ENCODE data around the gene MRTFB.

The MRTFB gene

DNA sequence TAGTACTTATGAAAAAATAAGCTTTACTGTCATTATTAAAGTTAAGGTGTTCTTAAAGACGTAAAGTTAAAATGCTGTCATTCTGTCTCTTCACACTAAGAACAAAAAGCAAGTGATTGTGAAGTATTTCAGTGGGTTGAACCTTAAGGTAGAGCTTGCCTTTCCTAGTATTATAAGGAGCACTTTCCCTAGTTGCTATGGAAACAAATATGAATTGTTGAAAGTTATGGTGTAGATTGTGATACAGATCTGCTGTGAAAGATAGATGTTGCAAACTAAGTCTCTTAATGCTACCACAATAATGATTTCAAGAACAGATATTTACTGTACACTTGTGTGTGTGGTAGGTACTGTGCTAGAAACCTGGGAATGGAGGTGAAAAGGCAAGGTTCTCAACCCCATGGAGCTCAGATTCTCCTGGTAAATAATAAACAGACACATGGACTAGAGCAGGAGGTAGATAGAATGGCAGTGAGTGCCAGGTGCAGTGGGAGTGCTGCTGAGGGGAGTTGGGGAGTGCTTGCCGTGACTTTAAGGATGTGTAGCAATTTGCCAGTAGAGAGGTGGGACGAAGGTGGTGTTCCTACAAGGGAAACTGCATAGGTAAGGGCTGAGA is 34.7 kb downstream of the MRTFB start:
- Histone ChIP-seq H3K36me3 (ENCODE audit: control insufficient read depth, insufficient read depth, low read length) (no peaks in the 10 kb centered on the region), H3K9me3 (ENCODE audit: control insufficient read depth, insufficient read depth, low read length) (no peaks in the 10 kb centered on the region), H3K27me3 (ENCODE audit: control insufficient read depth, insufficient read depth, low read length) (no peaks in the 10 kb centered on the region), H3K4me3 (ENCODE audit: low read length) (no peak overlapping the region), H3K27ac (ENCODE audit: low read length) (no peak overlapping the region), H3K4me1 (ENCODE audit: control insufficient read depth, insufficient read depth, low read length) (peaks cover 4% of the 10 kb centered on the region; the same call in 1 of the 2 replicates)
- no peak for DNase-seq (ENCODE audit: low read depth, low spot score)
- no CpG with 5 or more reads among the region's 3 CpGs for WGBS (ENCODE audit: insufficient coverage, insufficient read length)

DNA sequence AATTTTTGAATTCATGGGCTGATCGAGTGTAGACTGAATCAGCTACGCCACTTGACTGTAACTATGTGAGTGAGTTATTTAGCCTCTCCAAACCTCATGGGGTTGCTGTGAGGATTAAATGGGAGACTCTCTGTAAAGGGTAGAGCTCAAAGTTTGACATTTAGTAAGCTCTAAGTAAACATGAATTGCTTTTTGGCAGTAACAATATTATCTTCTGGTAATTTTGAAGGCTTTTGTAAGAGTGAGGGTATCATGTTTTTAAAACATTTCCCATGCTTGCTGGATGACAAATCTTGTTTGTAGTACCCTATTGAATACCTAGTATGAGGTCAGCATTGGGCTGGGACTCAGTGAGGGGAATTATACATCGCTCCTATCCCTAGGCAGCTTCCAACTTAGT is 35.3 kb downstream of the MRTFB start:
- no peak overlapping the region for H3K4me3 ChIP-seq (ENCODE audit: low read length)
- DNase-seq (ENCODE audit: low read depth, low spot score) = no peak
- no CpG with 5 or more reads among the region's 3 CpGs for WGBS (ENCODE audit: insufficient coverage, insufficient read length)

DNA sequence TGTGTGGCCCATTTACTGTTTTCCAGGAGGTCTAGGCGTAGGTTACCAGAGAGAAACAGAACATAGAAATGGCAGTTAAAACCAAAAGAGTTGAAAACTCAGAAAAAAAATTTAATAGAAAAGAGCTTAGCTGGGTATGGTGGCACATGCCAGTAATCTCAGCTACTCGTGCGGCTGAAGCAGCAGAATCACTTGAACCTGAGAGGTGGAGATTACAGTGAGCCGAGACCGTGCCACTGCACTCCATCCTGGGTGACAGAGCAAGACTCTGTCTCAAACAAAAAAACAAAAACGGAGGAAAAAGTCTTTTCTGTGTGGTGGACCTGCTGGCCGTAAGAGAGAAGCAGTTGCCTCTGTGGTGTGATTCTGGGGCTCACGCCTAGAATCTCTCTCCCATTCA is 35.8 kb downstream of the MRTFB start:
- WGBS (ENCODE audit: insufficient coverage, insufficient read length) = no CpG with 5 or more reads among the region's 8 CpGs
- no peak overlapping the region for H3K4me3 ChIP-seq (ENCODE audit: low read length)
- DNase-seq (ENCODE audit: low read depth, low spot score) = no peak

More for the DNA sequence above, 35.3 kb downstream of the MRTFB start:
- Histone ChIP-seq H3K36me3 (ENCODE audit: control insufficient read depth, insufficient read depth, low read length) (no peaks in the 10 kb centered on the region), H3K27me3 (ENCODE audit: control insufficient read depth, insufficient read depth, low read length) (no peaks in the 10 kb centered on the region), H3K9me3 (ENCODE audit: control insufficient read depth, insufficient read depth, low read length) (no peaks in the 10 kb centered on the region), H3K4me1 (ENCODE audit: control insufficient read depth, insufficient read depth, low read length) (peaks cover 4% of the 10 kb centered on the region; the same call in 1 of the 2 replicates), H3K27ac (ENCODE audit: low read length) (no peak overlapping the region)

DNA sequence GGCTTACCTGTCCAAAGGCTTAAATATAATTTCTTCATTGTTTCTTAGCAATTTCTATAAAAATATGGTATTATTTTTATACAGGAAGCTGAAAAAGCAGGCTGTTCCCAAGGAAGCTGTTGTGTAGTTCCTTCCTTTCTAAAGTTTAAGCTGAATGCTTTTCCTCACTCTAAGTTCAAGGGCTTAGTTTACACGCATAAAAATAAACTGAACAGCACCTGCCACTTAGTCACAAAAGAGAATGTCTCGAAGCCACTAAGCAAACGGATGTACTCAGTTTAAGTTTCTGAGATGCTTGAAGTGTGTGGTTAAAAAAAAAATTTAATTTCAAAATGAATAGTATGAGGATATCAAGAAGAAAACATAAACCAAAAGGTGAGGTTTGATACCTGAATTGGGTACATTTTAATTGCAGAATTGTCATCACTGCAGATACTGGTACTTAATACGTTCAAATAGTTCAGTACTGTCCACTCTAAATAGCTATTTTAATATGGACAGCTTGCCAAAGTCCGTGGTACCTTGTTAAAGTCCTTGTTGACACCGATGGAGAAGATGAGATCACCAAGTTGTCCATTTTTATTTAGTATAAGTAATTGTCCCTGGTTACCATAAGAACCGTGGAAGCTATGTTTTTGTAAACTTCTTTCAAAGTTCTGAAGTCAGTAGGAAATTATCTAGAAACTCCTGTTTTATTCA is 38.1 kb downstream of the MRTFB start:
- WGBS (ENCODE audit: insufficient coverage, insufficient read length) = no CpG with 5 or more reads among the region's 7 CpGs
- Histone ChIP-seq H3K36me3 (ENCODE audit: control insufficient read depth, insufficient read depth, low read length) (no peaks in the 10 kb centered on the region), H3K27me3 (ENCODE audit: control insufficient read depth, insufficient read depth, low read length) (no peaks in the 10 kb centered on the region), H3K27ac (ENCODE audit: low read length) (no peak overlapping the region), H3K4me1 (ENCODE audit: control insufficient read depth, insufficient read depth, low read length) (peaks cover 4% of the 10 kb centered on the region; the same call in 1 of the 2 replicates), H3K9me3 (ENCODE audit: control insufficient read depth, insufficient read depth, low read length) (no peaks in the 10 kb centered on the region), H3K4me3 (ENCODE audit: low read length) (no peak overlapping the region)
- no peak for DNase-seq (ENCODE audit: low read depth, low spot score)

More for the DNA sequence above, 35.8 kb downstream of the MRTFB start:
- Histone ChIP-seq H3K27me3 (ENCODE audit: control insufficient read depth, insufficient read depth, low read length) (no peaks in the 10 kb centered on the region), H3K9me3 (ENCODE audit: control insufficient read depth, insufficient read depth, low read length) (no peaks in the 10 kb centered on the region), H3K27ac (ENCODE audit: low read length) (no peak overlapping the region), H3K4me1 (ENCODE audit: control insufficient read depth, insufficient read depth, low read length) (peaks cover 4% of the 10 kb centered on the region; the same call in 1 of the 2 replicates), H3K36me3 (ENCODE audit: control insufficient read depth, insufficient read depth, low read length) (no peaks in the 10 kb centered on the region)

DNA sequence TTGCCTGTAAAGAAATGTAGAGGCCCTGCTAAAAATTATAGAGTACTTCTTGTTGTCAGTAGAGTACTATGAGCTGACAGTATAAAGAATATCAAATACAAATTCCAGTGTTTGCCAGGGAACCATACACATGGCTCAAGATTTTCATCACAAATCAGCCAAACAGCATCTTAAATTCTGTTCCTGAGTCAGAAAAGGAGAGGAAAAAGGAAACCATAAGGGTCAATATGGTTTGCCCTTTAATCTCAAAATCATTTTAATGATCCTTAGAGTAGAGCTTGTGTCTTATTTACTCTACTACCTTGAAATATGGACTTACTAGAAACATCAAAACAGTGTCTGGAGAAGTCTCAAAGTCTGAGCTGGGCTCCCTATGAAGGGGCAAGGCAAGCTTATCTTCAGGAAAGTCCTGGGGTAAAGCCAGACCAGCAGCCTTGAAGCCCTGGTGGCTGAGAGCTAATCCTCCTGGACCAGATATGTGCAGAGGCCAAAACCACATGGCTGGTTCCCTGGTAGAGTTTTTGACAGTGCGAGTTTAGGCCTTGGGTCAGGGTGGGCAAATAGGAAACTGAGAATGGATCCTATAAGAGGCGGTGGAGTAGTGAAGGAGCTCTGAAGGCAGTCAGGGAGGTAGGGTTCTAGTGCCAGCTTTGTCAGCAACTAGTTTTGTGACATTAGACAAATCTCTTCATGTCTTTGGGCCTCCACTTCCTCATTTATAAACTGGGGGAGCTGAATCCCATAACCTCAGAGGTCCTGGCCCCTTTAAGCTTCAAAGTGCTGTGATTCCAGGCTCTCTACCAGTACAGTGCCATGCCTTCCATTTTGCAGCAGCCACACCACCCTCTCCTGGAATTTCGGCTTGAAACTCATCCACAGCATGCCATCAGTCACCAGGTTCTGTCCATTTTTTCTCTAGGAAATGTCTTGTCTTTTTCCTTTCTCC is 38.9 kb downstream of the MRTFB start:
- H3K9me3 ChIP-seq (ENCODE audit: control insufficient read depth, insufficient read depth, low read length) = no peaks in the 10 kb centered on the region
- H3K4me1 ChIP-seq (ENCODE audit: control insufficient read depth, insufficient read depth, low read length) = peaks cover 4% of the 10 kb centered on the region; the same call in 1 of the 2 replicates
- H3K27me3 ChIP-seq (ENCODE audit: control insufficient read depth, insufficient read depth, low read length) = no peaks in the 10 kb centered on the region
- H3K4me3 ChIP-seq (ENCODE audit: low read length) = no peak overlapping the region
- DNase-seq (ENCODE audit: low read depth, low spot score) = no peak
- H3K36me3 ChIP-seq (ENCODE audit: control insufficient read depth, insufficient read depth, low read length) = no peaks in the 10 kb centered on the region
- H3K27ac ChIP-seq (ENCODE audit: low read length) = no peak overlapping the region
- no CpG with 5 or more reads among the region's 3 CpGs for WGBS (ENCODE audit: insufficient coverage, insufficient read length)

DNA sequence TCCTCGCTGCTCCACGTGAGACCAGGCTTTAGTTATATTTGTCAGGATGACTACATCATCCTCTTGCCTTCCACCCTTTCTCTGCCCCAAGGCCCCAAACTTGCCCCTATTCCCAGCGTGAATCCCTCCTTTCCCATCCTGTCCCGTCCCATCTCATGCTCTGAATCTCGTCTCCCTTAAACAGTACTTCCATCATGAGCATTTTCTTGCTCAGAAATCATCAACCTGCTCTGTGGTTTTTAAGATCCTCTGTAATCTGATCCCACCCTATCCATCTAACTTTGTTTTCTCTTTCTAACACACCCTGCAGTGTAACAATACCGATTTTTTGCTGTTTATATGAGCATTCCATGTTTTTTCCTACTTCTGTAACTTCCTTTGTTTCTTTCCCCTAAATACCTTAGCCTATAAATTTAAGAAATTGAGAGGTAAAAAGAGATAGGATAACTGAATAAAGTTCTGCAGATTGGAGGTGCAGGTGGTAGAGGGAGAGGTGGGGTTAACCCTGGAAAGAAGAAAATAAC is 39.7 kb downstream of the MRTFB start:
- H3K27me3 ChIP-seq (ENCODE audit: control insufficient read depth, insufficient read depth, low read length) = no peaks in the 10 kb centered on the region
- no peak overlapping the region for H3K27ac ChIP-seq (ENCODE audit: low read length)
- H3K4me1 ChIP-seq (ENCODE audit: control insufficient read depth, insufficient read depth, low read length) = peaks cover 4% of the 10 kb centered on the region; the same call in 1 of the 2 replicates
- no peaks in the 10 kb centered on the region for H3K9me3 ChIP-seq (ENCODE audit: control insufficient read depth, insufficient read depth, low read length)
- no peak overlapping the region for H3K4me3 ChIP-seq (ENCODE audit: low read length)
- DNase-seq (ENCODE audit: low read depth, low spot score) = no peak
- whole genome bisulfite sequencing (ENCODE audit: insufficient coverage, insufficient read length) = no CpG with 5 or more reads among the region's 6 CpGs
- H3K36me3 ChIP-seq (ENCODE audit: control insufficient read depth, insufficient read depth, low read length) = no peaks in the 10 kb centered on the region

DNA sequence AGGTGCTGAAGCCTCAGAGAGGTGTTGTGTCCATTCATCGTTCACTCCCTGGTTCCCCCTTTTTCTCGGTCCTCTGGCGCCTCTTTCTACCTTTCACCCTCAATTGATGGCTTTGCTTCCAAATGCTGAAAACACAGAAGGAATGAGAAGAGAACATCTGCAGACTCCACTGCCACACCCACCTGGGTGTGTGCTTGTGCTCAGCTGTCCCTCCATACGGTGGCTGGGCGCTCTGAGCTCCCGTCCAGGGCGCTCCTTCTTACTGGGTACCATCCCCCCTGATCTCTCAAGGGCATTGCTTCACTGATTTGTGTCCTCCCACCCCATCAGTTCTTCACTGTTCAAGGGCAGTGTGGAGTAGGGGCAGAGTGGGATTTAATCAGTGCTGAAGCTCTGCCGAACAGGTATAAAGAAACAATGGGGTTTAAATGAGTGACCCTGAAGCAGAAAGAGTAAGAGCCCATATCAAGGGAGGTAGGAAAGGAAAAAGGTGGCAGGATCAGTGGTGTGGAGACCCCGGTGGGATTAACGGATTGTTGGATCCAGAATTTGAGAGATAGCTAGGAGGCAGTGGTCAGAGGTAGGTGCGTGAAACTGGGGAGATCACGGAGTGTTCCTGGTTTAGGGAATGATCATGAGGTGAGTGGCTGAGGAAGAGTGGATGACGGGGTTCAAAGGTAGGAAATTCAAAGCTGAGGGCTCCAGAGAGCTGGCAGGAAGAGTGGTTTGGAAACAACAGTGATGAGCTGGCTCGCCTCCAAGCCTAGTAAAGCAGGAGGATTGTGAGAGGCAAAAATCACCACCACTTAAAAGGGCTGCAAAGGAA is 40.8 kb downstream of the MRTFB start:
- DNase-seq (ENCODE audit: low read depth, low spot score) = no peak
- Histone ChIP-seq H3K27me3 (ENCODE audit: control insufficient read depth, insufficient read depth, low read length) (no peaks in the 10 kb centered on the region), H3K27ac (ENCODE audit: low read length) (no peak overlapping the region), H3K36me3 (ENCODE audit: control insufficient read depth, insufficient read depth, low read length) (no peaks in the 10 kb centered on the region), H3K4me3 (ENCODE audit: low read length) (no peak overlapping the region), H3K9me3 (ENCODE audit: control insufficient read depth, insufficient read depth, low read length) (no peaks in the 10 kb centered on the region), H3K4me1 (ENCODE audit: control insufficient read depth, insufficient read depth, low read length) (peaks cover 4% of the 10 kb centered on the region; the same call in 1 of the 2 replicates)
- WGBS (ENCODE audit: insufficient coverage, insufficient read length) = no CpG with 5 or more reads among the region's 14 CpGs

DNA sequence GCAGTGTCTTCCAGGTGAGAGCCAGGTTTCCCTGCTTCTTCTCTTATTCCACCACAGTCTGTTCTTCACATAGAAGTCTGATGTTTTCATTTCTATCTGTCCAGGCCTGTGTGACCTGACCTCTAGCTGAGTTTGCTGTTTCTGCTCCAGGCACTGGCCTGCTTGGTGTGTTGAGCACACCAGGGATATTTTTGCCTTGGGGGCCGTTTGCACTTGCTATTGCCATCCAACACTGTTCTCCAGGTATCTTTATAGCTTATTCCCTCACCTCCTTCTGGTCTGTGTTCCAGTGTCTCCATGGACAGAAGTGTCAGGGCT is 41.4 kb downstream of the MRTFB start:
- Histone ChIP-seq H3K4me1 (ENCODE audit: control insufficient read depth, insufficient read depth, low read length) (peaks cover 4% of the 10 kb centered on the region; the same call in 1 of the 2 replicates), H3K9me3 (ENCODE audit: control insufficient read depth, insufficient read depth, low read length) (no peaks in the 10 kb centered on the region), H3K36me3 (ENCODE audit: control insufficient read depth, insufficient read depth, low read length) (no peaks in the 10 kb centered on the region), H3K27ac (ENCODE audit: low read length) (no peak overlapping the region), H3K4me3 (ENCODE audit: low read length) (no peak overlapping the region), H3K27me3 (ENCODE audit: control insufficient read depth, insufficient read depth, low read length) (no peaks in the 10 kb centered on the region)
- DNase-seq (ENCODE audit: low read depth, low spot score) = no peak
- no CpG with 5 or more reads among the region's 1 CpG for WGBS (ENCODE audit: insufficient coverage, insufficient read length)

DNA sequence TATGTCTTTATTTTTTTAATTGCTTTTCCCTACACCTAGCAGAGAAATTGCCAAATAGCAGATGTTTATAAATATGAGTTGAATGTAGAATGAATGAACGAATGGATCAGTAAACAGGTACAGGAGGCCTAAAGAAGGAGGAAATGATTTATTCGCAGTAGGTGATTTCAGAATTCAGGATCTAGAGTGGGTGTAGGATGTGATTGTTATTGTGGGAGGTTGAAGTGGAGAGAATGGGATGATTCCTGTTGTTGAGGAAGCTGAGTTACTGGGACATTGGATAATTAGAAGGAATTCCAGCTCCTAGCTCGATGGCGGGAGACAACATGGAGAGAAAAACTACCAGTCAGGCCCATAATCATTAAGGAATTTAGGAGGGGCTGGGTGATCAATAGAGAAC is 42.2 kb downstream of the MRTFB start:
- H3K9me3 ChIP-seq (ENCODE audit: control insufficient read depth, insufficient read depth, low read length) = no peaks in the 10 kb centered on the region
- WGBS (ENCODE audit: insufficient coverage, insufficient read length) = 100% methylated on average over 2 of the region's 4 CpGs
- H3K36me3 ChIP-seq (ENCODE audit: control insufficient read depth, insufficient read depth, low read length) = no peaks in the 10 kb centered on the region

More for the DNA sequence above, 42.2 kb downstream of the MRTFB start:
- no peak for DNase-seq (ENCODE audit: low read depth, low spot score)
- Histone ChIP-seq H3K27ac (ENCODE audit: low read length) (no peak overlapping the region), H3K27me3 (ENCODE audit: control insufficient read depth, insufficient read depth, low read length) (no peaks in the 10 kb centered on the region), H3K4me3 (ENCODE audit: low read length) (no peak overlapping the region), H3K4me1 (ENCODE audit: control insufficient read depth, insufficient read depth, low read length) (peaks cover 4% of the 10 kb centered on the region; the same call in 1 of the 2 replicates)
